PC-9 (cell line): ENCODE data around the gene LUC7L3. TPM values are rescaled to one million over a fixed set of nuclear protein-coding genes. Genes with fewer than 3 reads are reported as not detected.
"Not testable (repeated sequence)": the region's sequence is repeated elsewhere in the genome, so short reads cannot be mapped to it uniquely, and the experiment has no call there.

Source experiments
- BruUV-seq: library from RNA; stranded (reverse); fragments of 400-500 nt; replicated peaks from 2 replicates; lab custom pipeline; 2021; lab: Mats Ljungman, UMichigan
- CTCF ChIA-PET: fragments of 300-600 bp; sonication (Branson Sonifier 250); formaldehyde crosslinking; loops from one replicate; lab custom pipeline; 2022; ENCODE audit warnings: antibody characterized with exemption; lab: Charles Lee
- POLR2A ChIA-PET: fragments of 300-600 bp; sonication (Branson Sonifier 250); formaldehyde crosslinking; loops from one replicate; lab custom pipeline; 2022; ENCODE audit warnings: antibody characterized with exemption; ENCODE audit not compliant: unreplicated experiment; lab: Charles Lee
- DNase-seq, 2 experiments: peaks; one replicate each; pipeline versions ENCODE4 v3.0.0 to v3.0.0-alpha.2; 2015 to 2022; ENCODE audit warnings: mixed read lengths in 1 of 2
- H2AFZ ChIP-seq: fragments of 200-600 bp; sonication (generic); 2 replicates; pipeline ENCODE4 v1.8.1; 2017; ENCODE audit warnings: antibody characterized with exemption
- H3F3A ChIP-seq: fragments of 200-600 bp; sonication (generic); 2 replicates; pipeline ENCODE4 v1.8.1; 2017; ENCODE audit warnings: antibody characterized with exemption, mild to moderate bottlenecking, low read depth; ENCODE audit not compliant: insufficient read depth
- H3K27ac ChIP-seq: fragments of 200-600 bp; sonication (generic); 2 replicates; pipeline ENCODE4 v1.6.1; 2016; ENCODE audit warnings: mixed run types
- H3K27me3 ChIP-seq: fragments of 200-600 bp; sonication (generic); 2 replicates; pipeline ENCODE4 v1.6.1; 2016; ENCODE audit warnings: low read depth, mixed run types; ENCODE audit not compliant: insufficient read depth
- H3K36me3 ChIP-seq: fragments of 200-600 bp; sonication (generic); 2 replicates; pipeline ENCODE4 v1.6.1; 2016; ENCODE audit warnings: low read depth, mixed run types
- H3K4me1 ChIP-seq: fragments of 200-600 bp; sonication (generic); replicated peaks from 2 replicates; pipeline ENCODE4 v1.6.1; 2016; ENCODE audit warnings: mixed run types; ENCODE audit not compliant: insufficient read depth
- H3K4me2 ChIP-seq: fragments of 200-600 bp; sonication (generic); 2 replicates; pipeline ENCODE4 v1.6.1; 2017; ENCODE audit warnings: mixed run types
- H3K4me3 ChIP-seq: fragments of 200-600 bp; sonication (generic); 2 replicates; pipeline ENCODE4 v1.6.1; 2016; ENCODE audit warnings: mixed run types
- H3K79me2 ChIP-seq: fragments of 200-600 bp; sonication (generic); 2 replicates; pipeline ENCODE4 v1.6.1; 2017; ENCODE audit warnings: low read depth, mixed run types
- H3K9me2 ChIP-seq: fragments of 200-600 bp; sonication (generic); 2 replicates; pipeline ENCODE4 v1.8.1; 2017; ENCODE audit warnings: mild to moderate bottlenecking; ENCODE audit not compliant: insufficient read depth
- H3K9me3 ChIP-seq: fragments of 200-600 bp; sonication (generic); 2 replicates; pipeline ENCODE4 v1.8.1; 2016; ENCODE audit warnings: low read depth; ENCODE audit not compliant: insufficient read depth
- H4K20me1 ChIP-seq: fragments of 200-600 bp; sonication (generic); 2 replicates; pipeline ENCODE4 v1.8.1; 2017; ENCODE audit not compliant: insufficient read depth
- CTCF ChIP-seq: fragments of 200-600 bp; sonication (generic); conservative IDR thresholded peaks from 2 replicates; pipeline ENCODE4 v1.6.1; 2017; ENCODE audit warnings: mixed run types, antibody characterized with exemption, mild to moderate bottlenecking, moderate library complexity
- EZH2 ChIP-seq: fragments of 200-600 bp; sonication (generic); IDR thresholded peaks from 2 replicates; pipeline ENCODE4 v1.8.0; 2017; ENCODE audit warnings: antibody characterized with exemption, low read depth
- intact Hi-C: fragments of 100-400 bp; cut with micrococcal nuclease; formaldehyde crosslinking; loops from one replicate; pipeline ENCODE4 v1.10.0; 2022; ENCODE audit not compliant: unreplicated experiment
- total RNA-seq: library from RNA; stranded (reverse); gene quantifications from 2 replicates; pipeline ENCODE4 v1.2.3, GENCODE V29; 2021

The LUC7L3 gene
- total RNA-seq, 1 experiment from 2014 or later: 147 TPM

- no peaks in the 10 kb centered on the region for H3K9me3 ChIP-seq
- H3K27me3 ChIP-seq: no peaks in the 10 kb centered on the region
- DNase-seq: no peak
- intact Hi-C loops: loop anchor here (2.0 kb wide), 1 partner anchor 49 kb away; no protein-coding TSS in a partner anchor
- peaks cover 24% of the 10 kb centered on the region for H3K4me1 ChIP-seq
- TF ChIP-seq EZH2: no peak
- no peak for TF ChIP-seq CTCF
- H3K9me2 ChIP-seq: no peaks in the 10 kb centered on the region
- no peak overlapping the region for H3K4me3 ChIP-seq
- no peak overlapping the region for H2AFZ ChIP-seq
- no peak overlapping the region for H3K4me2 ChIP-seq
- peaks cover 83% of the 10 kb centered on the region for H3F3A ChIP-seq
- peaks cover 70% of the 10 kb centered on the region for H3K36me3 ChIP-seq
- ChIA-PET POLR2A (no interaction called here), CTCF (no interaction called here)
- H4K20me1 ChIP-seq: no peaks in the 10 kb centered on the region
- no peaks in the 10 kb centered on the region for H3K79me2 ChIP-seq
- no TSS peak for BruUV-seq
- H3K27ac ChIP-seq: no peak overlapping the region
Observed at GRCh38 chr17:50680126-50680525, 39.3 kb upstream of the LUC7L3 start.

GRCh38 chr17:50680543-50681262 is 38.7 kb upstream of the LUC7L3 start:
- H3K4me1 ChIP-seq: peaks cover 29% of the 10 kb centered on the region
- H3K9me3 ChIP-seq, H3K27me3 ChIP-seq, H2AFZ ChIP-seq, H3K4me3 ChIP-seq, H3K4me2 ChIP-seq, POLR2A ChIA-PET, H3K79me2 ChIP-seq, H3K9me2 ChIP-seq, CTCF ChIA-PET, H4K20me1 ChIP-seq, BruUV-seq, H3K27ac ChIP-seq, DNase-seq: not testable (repeated sequence)
- intact Hi-C loops: loop anchor here (2.0 kb wide), 1 partner anchor 50 kb away; no protein-coding TSS in a partner anchor
- H3F3A ChIP-seq: peaks cover 86% of the 10 kb centered on the region
- peaks cover 70% of the 10 kb centered on the region for H3K36me3 ChIP-seq

GRCh38 chr17:50681263-50682200 is 37.9 kb upstream of the LUC7L3 start:
- no TSS peak for BruUV-seq
- peak in 1 of 2 experiments; percentile 31 for DNase-seq
- intact Hi-C loops: loop anchor here (2.0 kb wide), 1 partner anchor 51 kb away; no protein-coding TSS in a partner anchor
- POLR2A ChIA-PET: no interaction called here
- peaks cover 71% of the 10 kb centered on the region for H3K36me3 ChIP-seq
- no peak overlapping the region for H3K4me3 ChIP-seq
- TF ChIP-seq CTCF: 0 out of 2 replicates have a peak, but pooled peaks have one; percentile 29
- no peak for TF ChIP-seq EZH2
- H3K9me2 ChIP-seq: no peaks in the 10 kb centered on the region
- peaks cover 37% of the 10 kb centered on the region for H3K4me1 ChIP-seq
- H3K79me2 ChIP-seq: no peaks in the 10 kb centered on the region
- H2AFZ ChIP-seq: no peak overlapping the region
- no peak overlapping the region for H3K27ac ChIP-seq
- H3K27me3 ChIP-seq: no peaks in the 10 kb centered on the region
- no peak overlapping the region for H3K4me2 ChIP-seq
- H3F3A ChIP-seq: peaks cover 95% of the 10 kb centered on the region
- CTCF ChIA-PET: no interaction called here
- no peaks in the 10 kb centered on the region for H3K9me3 ChIP-seq
- no peaks in the 10 kb centered on the region; the same call in 1 of the 2 replicates for H4K20me1 ChIP-seq
